Upper lobe of right lung (tissue), 1 donor: ENCODE measurements around the gene C10orf105. TPM values are rescaled to one million over a fixed set of nuclear protein-coding genes. Genes with fewer than 3 reads are reported as not detected.

ENCODE experiments used
- ATAC-seq: fragments of 200-7000 bp; cut with Tn5 transposase; one replicate; pipeline ENCODE4 v1.9.1; 2020; ENCODE audit warnings: mild to moderate bottlenecking, moderate library complexity
- DNase-seq: peaks from one replicate; pipeline ENCODE4 v3.0.0-alpha.2; 2020
- H3K27ac ChIP-seq: fragments of 200-600 bp; one replicate; pipeline ENCODE4 v1.8.0; 2022
- H3K27me3 ChIP-seq: fragments of 200-600 bp; one replicate; pipeline ENCODE4 v1.8.0; 2022; ENCODE audit warnings: mild to moderate bottlenecking
- H3K36me3 ChIP-seq: fragments of 200-600 bp; one replicate; pipeline ENCODE4 v1.8.0; 2022
- H3K4me1 ChIP-seq: fragments of 200-600 bp; one replicate; pipeline ENCODE4 v1.8.0; 2022
- H3K4me3 ChIP-seq: fragments of 200-600 bp; one replicate; pipeline ENCODE4 v1.8.0; 2022; ENCODE audit warnings: mild to moderate bottlenecking
- H3K9me3 ChIP-seq: fragments of 200-600 bp; one replicate; pipeline ENCODE4 v1.8.0; 2022
- CTCF ChIP-seq: fragments of 200-600 bp; IDR thresholded peaks from one replicate; pipeline ENCODE4 v1.8.0; 2022; ENCODE audit warnings: antibody characterized with exemption
- intact Hi-C: fragments of 100-400 bp; cut with DNase I; formaldehyde crosslinking; loops from one replicate; pipeline ENCODE4 v1.11.0; 2022
- total RNA-seq: library from RNA; stranded (reverse); fragmentation: NEBNext Ultra II Directional; extraction: Animal tissue kit (Norgen Biotek cat#: 25700); gene quantifications from one replicate; pipeline ENCODE4 v1.2.1, GENCODE V29; 2021
- donor health status: DM: no; HTN: yes; CAD: no; lungs with severe emphysema.

C10orf105 gene
- total RNA-seq, 1 donor from 2014 or later, result 0.52 TPM

GRCh38 chr10:71712170-71712569 is 7.4 kb downstream of the C10orf105 start:
- peak overlapping the region; percentile 88 for H3K27ac ChIP-seq
- H3K27me3 ChIP-seq, result no peaks in the 10 kb centered on the region
- ATAC-seq, result no peak
- intact Hi-C loops, result no loop called here
- H3K36me3 ChIP-seq, result no peaks in the 10 kb centered on the region
- H3K4me1 ChIP-seq, result peaks cover 46% of the 10 kb centered on the region
- TF ChIP-seq CTCF, result no peak
- no peaks in the 10 kb centered on the region for H3K9me3 ChIP-seq
- H3K4me3 ChIP-seq, result no peak overlapping the region
- DNase-seq, result no peak

GRCh38 chr10:71711052-71711623 is 8.4 kb downstream of the C10orf105 start:
- Histone ChIP-seq H3K4me3 (no peak overlapping the region), H3K27ac (no peak overlapping the region), H3K27me3 (no peaks in the 10 kb centered on the region), H3K4me1 (peaks cover 39% of the 10 kb centered on the region), H3K36me3 (no peaks in the 10 kb centered on the region), H3K9me3 (no peaks in the 10 kb centered on the region)
- no peak for TF ChIP-seq CTCF
- no peak for DNase-seq
- ATAC-seq, result no peak
- intact Hi-C loops, result no loop called here

GRCh38 chr10:71710519-71710918 is 9.1 kb downstream of the C10orf105 start:
- Histone ChIP-seq H3K4me1 (peaks cover 39% of the 10 kb centered on the region), H3K27ac (no peak overlapping the region), H3K4me3 (no peak overlapping the region), H3K36me3 (no peaks in the 10 kb centered on the region), H3K9me3 (no peaks in the 10 kb centered on the region), H3K27me3 (no peaks in the 10 kb centered on the region)
- no peak for DNase-seq
- TF ChIP-seq CTCF, result no peak
- ATAC-seq, result no peak
- intact Hi-C loops, result no loop called here

GRCh38 chr10:71708897-71709882 is 10.4 kb downstream of the C10orf105 start:
- ATAC-seq, result no peak
- Histone ChIP-seq H3K27ac (no peak overlapping the region), H3K27me3 (no peaks in the 10 kb centered on the region), H3K36me3 (no peaks in the 10 kb centered on the region), H3K9me3 (no peaks in the 10 kb centered on the region), H3K4me3 (no peak overlapping the region), H3K4me1 (peaks cover 26% of the 10 kb centered on the region)
- TF ChIP-seq CTCF, result no peak
- no peak for DNase-seq
- intact Hi-C loops, result loop anchor here (10.0 kb wide), 2 partner anchors 314 to 394 kb away; partner anchors contain the start of genes CDH23 and SLC29A3

- ATAC-seq, result peak; percentile 71
- no peaks in the 10 kb centered on the region for H3K27me3 ChIP-seq
- no peaks in the 10 kb centered on the region for H3K9me3 ChIP-seq
- no peak overlapping the region for H3K27ac ChIP-seq
- peak; percentile 90 for TF ChIP-seq CTCF
- intact Hi-C loops, result loop anchor here (10.0 kb wide), 2 partner anchors 314 to 394 kb away; partner anchors contain the start of genes CDH23 and SLC29A3
- no peaks in the 10 kb centered on the region for H3K36me3 ChIP-seq
- peaks cover 17% of the 10 kb centered on the region for H3K4me1 ChIP-seq
- no peak overlapping the region for H3K4me3 ChIP-seq
- DNase-seq, result peak; percentile 81
These were observed 11.3 kb downstream of the C10orf105 start for GRCh38 chr10:71708301-71708703.
